NAMALWA (cell line): Measurements from ENCODE around the gene STRN3.
"Not testable (repeated sequence)": the region's sequence is repeated elsewhere in the genome, so short reads cannot be mapped to it uniquely, and the experiment has no call there.

Source experiments
- DNase-seq: peaks from one replicate; pipeline ENCODE4 v3.0.0-alpha.2; 2015; ENCODE audit warnings: low spot score

The STRN3 gene

DNA sequence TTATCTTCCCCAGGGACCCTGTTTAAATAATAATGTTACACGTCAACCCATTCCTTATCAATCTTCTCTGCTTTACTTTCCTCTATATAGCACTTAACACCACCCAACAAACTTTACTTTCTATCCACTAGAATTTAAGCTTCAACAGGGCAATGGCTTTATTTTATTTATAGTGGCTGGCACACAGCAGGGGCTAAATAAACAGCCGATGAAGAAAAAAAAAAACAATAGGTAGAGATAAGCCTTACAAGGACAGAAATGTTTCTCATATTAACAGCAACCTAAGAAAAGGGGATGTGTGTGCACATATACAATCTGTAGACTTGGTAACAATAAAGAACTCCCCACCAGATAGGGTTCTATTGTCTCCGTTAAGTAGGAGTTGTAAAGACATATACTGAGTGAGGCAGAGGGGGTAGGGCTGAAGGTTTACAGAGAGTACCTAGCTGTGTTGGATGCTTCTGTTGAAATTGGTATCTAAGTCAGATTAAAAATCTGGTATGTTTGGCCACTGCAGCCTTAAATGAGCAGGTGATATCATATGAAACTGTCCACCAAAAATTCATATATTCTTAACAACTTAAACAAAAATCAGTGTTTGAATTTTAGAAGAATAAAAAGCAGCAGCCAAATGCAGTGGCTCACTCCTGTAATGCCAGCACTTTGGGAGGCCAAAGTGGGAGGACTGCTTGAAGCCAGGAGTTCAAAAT, 25.4 kb downstream of the STRN3 start:
- DNase-seq, result no peak

- DNase-seq, result no peak
Observed at GRCh38 chr14:30999038-30999773, 27.0 kb downstream of the STRN3 start.

- no peak for DNase-seq
Observed at GRCh38 chr14:30998100-30998706, 28.0 kb downstream of the STRN3 start.

DNA sequence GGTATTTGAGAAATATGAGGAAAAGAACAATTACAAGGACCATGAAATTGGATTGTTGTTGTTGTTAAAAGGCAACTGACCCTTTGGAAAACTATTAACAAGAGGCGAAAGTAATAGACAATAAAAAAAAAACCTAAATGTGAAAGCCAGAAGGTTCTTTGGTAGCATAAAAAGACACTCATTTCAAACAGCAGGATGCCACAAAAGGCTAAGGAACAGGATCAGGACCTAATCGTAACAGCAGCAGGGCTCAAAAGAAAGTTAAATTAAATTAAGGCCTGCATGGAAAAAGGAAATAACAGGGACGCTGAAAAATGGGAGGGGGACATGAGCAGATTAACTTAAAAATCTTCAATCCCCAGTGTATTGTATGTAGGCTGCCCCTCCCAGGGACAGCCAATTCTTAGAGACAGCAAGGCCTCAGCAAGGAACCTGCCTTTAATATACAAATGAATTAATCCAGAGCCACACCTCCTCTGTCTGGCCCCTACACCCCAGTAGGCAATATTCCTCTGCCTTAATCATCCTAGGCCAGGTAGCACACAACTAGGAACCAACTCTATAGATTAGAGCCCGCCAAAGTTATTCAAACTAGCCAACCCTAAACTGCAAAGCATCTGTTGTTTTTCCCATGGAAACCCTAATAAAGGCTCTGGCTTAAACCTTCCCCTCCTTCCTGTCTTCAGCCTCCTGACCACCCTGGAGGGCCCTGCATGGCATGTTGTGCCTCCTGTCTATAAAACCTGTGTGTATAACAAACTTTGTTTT, 29.1 kb downstream of the STRN3 start:
- DNase-seq, result no peak

DNA sequence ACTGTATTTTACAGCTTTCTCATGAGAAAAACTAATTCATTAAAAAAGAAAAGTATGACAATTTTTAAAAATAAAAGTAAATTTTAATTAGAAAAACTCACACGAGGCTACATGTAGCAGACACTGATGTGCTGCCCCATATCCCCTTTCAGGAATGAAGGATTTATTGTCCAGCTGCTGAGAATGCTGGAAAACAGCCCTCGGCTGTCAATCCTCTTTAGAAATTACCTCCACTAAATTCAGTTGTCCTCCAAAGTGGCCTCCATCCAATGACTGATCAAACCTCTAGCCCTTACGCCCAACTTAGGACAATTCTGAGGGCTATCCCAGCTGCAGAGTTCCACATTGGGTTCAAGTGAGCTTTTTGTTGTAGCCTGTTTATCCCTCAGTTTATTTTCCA, 30.5 kb downstream of the STRN3 start:
- no peak for DNase-seq

DNA sequence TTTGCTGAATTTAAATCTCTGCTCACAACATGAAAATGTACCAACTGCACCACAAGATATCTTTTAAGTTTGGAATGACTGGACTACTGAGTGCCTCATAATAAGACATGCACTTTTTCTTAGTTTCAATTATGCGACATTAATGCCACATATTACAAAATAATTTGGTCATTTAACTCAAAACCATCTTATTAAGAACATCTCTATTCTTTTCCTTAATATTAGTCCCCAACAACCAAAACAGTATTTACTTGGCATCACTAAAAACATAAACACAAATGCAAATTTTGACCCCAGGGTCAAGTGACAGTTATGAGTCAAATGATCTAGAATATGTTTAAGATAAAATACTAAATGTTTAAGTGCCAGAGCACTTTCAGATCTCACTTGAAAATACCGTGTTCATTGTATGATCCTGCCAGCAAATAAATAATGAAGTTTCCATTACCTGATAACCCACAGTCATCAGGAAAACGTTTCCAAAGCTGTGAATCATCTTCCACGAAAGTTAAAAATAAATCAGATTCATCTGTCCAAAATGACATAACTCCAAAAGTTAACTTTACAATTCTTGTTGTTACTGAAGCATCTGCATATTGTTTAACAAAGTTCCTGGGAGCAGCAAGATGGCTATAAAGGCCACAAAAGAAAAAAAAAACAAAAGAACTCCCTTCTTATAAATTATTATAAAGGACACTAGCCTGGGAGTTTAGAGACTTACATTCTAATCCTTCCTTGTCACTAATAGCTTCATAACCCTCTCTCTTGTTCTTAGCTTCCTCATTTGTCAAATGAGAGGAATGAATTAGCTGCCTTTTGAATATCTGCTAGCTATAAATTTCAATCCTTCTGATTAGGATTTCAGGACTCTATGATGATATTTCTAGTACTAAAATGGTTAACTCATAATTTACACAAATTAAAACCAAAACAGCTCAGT, 31.2 kb downstream of the STRN3 start:
- DNase-seq, result no peak

DNA sequence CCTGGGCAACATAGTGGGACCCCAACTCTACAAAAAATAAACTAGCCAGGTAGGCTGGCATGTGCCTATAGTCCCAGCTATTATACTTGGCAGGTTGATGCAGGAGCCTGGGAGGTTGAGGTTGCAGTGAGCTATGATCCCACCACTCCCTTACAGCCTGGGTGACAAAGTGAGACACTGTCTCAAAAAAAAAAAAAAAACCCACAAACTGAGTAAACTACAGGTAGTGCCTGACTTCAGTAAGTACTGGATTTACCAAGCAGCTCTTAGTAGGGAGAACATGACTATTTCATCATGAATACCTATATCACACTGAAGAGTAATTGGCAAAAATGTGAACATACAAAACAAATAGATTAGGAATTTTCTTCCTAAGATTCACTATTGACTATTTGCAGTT, 33.1 kb downstream of the STRN3 start:
- no peak for DNase-seq

GRCh38 chr14:30991408-30991807, 34.8 kb downstream of the STRN3 start:
- DNase-seq, result no peak

DNA sequence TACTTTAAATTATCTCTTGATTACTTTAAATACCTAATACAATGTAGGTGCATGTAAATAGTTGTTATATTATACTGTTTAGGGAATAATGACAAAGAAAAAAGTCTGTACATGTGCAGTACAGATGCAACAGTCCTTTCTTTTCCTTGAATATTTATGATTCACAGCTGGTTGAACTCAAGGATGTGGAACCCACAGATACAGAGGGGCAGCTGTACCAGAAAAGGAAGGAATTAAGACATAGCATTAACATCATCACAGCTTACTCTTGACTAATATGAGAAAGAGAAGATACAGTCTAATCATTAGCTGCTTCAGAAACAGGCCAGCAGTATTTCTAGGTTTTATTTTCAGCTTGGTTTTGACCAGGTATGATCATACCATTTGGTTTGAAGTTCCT, 35.4 kb downstream of the STRN3 start:
- no peak for DNase-seq

- DNase-seq, result no peak
Observed at GRCh38 chr14:30988509-30988908, 37.7 kb downstream of the STRN3 start.

GRCh38 chr14:30985796-30986195, 40.4 kb downstream of the STRN3 start:
- DNase-seq, result no peak

DNA sequence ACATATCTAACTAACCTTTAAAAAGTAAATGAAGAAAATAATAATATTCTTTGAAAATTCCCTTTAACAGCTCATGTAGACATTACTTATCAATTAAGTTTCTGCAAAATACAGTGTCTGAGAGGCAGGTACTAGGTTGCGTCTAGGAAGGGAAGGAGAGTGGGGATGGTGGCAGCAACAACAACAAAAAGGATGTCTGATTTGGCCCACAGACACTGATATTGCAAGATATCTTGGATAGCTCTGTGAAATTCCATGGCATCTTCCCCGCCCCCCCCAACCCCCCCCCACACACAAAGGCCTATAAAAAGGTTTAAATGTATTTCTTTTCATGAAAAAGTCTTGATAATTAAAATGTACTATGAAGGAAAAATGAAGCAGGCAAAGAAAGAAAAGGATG, 42.3 kb downstream of the STRN3 start:
- no peak for DNase-seq

DNA sequence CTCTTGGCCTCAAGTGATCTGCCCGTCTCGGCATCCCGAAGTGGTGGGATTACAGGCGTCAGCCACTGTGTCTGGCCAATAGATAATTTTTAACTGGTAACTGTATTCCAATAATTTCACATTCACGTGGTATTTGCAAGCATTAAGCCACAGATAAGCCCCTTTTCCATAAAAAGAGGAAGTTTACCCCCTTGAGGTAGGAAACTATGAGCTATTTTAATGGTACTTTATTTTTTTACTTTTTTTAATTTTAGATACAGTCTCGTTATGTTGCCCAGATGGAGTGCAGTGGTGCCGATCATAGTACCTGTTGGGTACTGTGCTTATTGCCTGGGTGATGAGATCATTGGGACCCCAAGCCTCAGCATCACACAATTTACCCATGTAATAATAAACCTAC, 43.6 kb downstream of the STRN3 start:
- peak; percentile 71 for DNase-seq

DNA sequence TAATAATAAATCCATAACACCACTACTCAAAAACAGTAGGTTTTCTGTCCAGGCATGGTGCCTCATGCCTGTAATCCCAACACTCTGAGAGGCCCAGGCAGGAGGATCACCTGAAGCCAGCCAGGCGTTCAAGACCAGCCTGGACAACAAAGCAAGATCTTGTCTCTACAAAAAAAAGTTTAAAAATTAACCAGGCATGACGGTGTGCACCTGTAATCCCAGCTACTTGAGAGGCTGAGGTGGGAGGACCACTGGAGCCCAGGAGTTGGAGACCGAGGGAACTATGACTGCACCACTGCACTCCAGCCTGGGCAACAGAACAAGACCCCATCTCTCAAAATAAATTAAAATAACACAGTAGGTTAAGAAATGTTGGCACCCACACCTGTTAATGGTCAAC, 45.2 kb downstream of the STRN3 start:
- DNase-seq, result peak; percentile 26

DNA sequence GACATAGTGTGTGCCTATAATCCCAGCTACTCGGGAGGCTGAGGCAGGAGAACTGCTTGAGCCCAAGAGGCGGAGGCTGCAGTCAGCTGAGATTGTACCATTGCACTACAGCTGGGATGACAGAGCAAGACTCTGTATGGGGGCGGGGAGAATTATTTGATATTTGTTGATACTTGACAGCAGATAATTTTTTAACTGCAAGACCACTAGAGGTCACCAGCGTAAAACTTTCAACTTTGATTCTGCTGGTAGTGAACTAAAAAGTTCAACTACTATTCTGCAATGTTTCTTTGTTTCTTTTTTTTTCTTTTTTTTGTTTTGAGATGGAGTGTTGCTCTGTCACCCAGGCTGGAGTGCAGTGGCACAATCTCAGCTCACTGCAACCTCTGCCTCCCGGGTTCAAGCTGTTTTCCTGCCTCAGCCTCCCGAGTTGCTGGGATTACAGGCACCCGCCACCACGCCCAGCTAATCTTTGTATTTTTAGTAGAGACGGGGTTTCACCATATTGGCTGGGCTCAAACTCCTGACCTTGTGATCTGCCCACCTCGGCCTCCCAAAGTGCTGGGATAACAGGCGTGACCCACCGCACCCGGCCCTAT, 46.0 kb downstream of the STRN3 start:
- DNase-seq, result peak; percentile 89

DNA sequence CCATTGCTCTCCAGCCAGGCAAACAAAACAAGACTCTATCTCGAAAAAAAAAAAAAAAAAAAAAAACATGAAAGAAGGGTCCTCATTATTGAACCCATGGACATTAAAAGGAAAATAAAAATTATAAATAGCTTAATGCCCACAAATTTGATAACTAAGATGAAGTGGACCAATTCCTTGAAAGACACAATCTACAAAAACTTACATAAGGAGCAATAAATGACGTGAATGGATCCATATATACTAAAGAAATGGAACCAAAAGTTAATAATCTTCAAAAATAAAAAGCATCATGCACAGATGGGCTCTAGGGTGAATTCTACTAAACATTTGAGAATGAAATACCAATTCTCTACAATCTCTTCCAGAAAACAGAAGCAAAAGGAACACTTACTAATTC, 48.4 kb downstream of the STRN3 start:
- no peak for DNase-seq

GRCh38 chr14:30974628-30975027, 51.6 kb downstream of the STRN3 start:
- DNase-seq, result no peak

DNA sequence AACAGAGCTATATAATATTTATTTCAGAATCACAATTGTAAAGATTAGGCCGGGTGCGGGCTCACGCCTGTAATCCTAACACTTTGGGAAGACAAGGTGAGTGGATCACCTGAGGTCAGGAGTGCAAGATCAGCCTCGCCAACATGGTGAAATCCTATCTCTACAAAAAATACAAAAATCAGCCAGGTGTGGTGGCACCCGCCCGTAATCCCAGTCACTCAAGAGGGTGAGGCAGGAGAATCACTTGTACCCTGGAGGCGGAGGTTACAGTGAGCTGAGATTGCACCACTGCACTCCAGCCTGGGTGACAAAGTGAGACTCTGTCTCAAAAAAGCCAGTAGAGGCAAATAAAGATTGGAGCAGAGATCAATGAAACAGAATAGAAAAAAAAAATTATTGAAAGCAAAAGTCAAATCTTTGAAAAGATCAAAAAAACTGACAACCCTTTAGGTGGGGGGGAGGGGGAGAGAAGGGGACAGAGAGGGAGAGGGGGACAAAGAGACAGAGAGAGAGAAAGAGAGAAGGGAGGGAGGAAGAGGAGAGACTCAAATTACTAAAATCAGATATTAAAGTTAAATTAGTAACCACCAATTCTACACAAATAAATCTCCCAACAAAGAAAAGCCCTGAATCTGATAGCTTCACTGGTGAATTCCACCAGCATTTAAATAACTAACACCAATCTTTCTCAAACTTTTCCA, 53.1 kb downstream of the STRN3 start:
- DNase-seq, result no peak

GRCh38 chr14:30972036-30972732, 54.0 kb downstream of the STRN3 start:
- DNase-seq, result not testable (repeated sequence)

DNA sequence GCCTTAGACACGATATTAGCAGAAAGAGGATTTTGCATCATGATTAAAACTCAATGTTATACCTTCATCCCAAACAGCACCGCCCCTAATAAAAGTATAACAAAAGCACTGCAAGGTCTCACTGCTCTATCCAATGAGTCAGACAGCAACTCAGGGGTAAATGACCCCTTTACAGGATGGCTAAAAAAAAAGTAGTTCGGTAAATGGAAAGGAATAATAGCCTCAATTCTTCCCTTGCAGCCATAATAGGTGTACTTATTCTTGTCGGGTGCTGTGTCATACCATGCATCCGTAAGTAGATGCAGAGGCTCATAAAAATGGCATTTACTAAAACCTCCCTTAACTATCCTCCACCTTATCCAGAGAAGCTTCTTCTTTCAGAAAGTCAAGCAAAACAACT, 54.6 kb downstream of the STRN3 start:
- no peak for DNase-seq
